Measurements from ENCODE around the gene ISM2.

- no peak for TF ChIP-seq POLR2AphosphoS5 (IDR thresholded peaks at IDR 0.05; ENCODE audit: low read depth, low read length)
- TF ChIP-seq POLR2A (IDR thresholded peaks at IDR 0.05; ENCODE audit: low read depth, low read length) = no peak
- no peak for TF ChIP-seq TAF1 (IDR thresholded peaks at IDR 0.05; ENCODE audit: low read depth, low read length)
- TF ChIP-seq SPI1 (IDR thresholded peaks at IDR 0.05; ENCODE audit: low read depth, low read length) = no peak
- TF ChIP-seq PAX5 (IDR thresholded peaks at IDR 0.05; ENCODE audit: insufficient read depth, low read length, severe bottlenecking) = no peak
- TF ChIP-seq POU2F2 (IDR thresholded peaks at IDR 0.05; ENCODE audit: low read depth, low read length) = no peak
Observed at GRCh38 chr14:77439861-77440260, 58.8 kb downstream of the ISM2 start.
